ENCODE results near the gene KCNQ1.

The KCNQ1 gene

GRCh38 chr11:2818503-2818902 is 373.7 kb downstream of the KCNQ1 start:
- no peak for DNase-seq

GRCh38 chr11:2819316-2819715 is 374.5 kb downstream of the KCNQ1 start:
- no peak for DNase-seq

DNA sequence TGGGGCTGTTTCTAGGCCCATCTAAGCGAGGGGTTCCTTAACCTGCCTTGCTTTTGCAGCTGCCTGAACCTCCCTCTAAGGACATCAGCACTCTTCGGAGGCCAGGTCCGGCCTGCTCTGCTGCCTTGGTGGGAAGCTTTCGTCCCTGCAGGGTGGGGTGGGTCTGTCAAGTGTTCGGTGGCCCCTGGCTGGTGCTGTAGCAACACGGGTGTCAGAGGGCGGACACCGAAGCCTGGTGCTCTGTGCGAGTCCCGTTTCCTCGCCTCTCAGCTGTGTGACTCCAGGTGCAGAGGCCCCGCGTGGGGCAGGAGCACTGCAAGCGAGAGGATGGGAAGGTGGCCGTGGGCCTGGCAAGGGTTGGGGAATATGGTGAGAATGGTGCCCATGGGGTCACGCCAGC is 376.2 kb downstream of the KCNQ1 start:
- no peak for DNase-seq

GRCh38 chr11:2821891-2822290 is 377.1 kb downstream of the KCNQ1 start:
- no peak for DNase-seq

GRCh38 chr11:2824851-2825250 is 380.0 kb downstream of the KCNQ1 start:
- no peak for DNase-seq

- DNase-seq: no peak
Measured at GRCh38 chr11:2825261-2825888, 380.6 kb downstream of the KCNQ1 start.

- DNase-seq: no peak
Measured at GRCh38 chr11:2825889-2826678, 381.3 kb downstream of the KCNQ1 start.

DNA sequence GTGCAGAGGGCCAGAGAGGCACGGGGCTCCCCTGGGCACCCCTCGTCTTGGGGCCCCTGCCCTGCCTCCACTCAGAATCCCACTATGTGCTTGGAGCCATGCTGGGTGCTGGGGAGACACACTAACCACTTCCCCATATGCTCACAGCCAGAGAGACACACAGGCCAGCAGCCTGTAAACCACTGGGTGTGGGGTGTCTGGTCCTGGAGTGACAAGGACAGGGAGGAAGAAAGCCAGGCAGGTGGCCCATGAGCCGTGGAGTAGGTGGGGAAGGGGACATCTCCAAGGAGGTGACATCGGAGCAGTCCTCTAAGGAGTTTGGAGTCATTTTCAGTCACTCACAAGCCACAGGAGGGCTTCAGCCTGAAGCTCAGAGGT is 381.9 kb downstream of the KCNQ1 start:
- DNase-seq: no peak

DNA sequence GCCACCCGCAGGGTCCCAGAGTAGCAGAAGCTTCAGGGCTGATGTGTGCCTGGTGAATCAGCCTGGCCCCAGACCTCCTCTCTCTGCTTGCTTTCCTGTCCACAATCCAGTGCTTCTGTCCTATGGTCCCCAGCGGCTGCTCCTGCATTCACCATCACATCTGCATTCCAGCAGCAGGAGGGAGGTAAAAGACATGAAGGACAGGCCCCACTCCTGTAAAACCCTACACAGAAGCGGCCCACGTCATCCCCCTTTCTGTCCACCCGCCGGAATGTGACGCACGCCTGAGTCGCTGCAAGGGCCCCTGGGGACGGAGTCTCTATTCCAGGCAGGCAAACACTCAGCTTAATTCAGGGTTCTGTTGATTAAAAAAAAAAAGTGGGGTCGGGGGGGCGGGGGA is 382.4 kb downstream of the KCNQ1 start:
- DNase-seq: no peak

GRCh38 chr11:2827792-2828191 is 383.0 kb downstream of the KCNQ1 start:
- no peak for DNase-seq

DNA sequence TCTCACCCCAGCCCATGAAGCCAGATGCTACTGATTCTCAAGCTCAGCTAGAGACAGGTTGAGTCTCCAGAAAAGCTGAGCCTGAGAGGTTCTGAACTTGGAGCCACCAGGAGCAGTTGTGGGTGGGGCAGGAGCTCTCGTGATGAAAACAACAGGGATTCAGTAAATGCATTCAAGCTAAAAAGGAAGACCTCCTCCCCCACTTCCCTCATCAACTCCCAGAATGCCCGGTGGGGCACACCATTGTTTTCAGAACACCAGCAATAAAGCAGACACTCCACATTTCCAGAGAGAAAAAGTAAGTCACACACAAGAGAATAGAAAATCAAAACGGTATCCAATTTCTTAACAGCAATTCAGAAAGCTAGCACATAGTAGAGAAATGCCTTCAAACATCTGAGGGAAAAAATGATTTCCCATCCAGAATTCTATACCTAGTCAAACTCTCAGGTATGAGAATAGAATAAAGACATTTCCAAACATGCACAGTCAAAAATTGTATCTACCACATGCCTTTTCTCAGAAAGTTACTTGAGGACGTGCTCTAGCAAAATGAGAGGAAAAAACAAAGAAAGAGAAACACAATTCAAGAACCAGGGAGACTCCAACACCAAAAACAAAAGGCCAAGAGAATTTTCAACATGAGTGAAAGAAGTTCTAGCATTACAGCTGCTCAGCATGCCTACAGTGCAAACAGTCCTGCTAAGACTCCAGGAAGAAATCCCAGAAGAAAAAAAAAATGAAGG is 383.9 kb downstream of the KCNQ1 start:
- no peak for DNase-seq

DNA sequence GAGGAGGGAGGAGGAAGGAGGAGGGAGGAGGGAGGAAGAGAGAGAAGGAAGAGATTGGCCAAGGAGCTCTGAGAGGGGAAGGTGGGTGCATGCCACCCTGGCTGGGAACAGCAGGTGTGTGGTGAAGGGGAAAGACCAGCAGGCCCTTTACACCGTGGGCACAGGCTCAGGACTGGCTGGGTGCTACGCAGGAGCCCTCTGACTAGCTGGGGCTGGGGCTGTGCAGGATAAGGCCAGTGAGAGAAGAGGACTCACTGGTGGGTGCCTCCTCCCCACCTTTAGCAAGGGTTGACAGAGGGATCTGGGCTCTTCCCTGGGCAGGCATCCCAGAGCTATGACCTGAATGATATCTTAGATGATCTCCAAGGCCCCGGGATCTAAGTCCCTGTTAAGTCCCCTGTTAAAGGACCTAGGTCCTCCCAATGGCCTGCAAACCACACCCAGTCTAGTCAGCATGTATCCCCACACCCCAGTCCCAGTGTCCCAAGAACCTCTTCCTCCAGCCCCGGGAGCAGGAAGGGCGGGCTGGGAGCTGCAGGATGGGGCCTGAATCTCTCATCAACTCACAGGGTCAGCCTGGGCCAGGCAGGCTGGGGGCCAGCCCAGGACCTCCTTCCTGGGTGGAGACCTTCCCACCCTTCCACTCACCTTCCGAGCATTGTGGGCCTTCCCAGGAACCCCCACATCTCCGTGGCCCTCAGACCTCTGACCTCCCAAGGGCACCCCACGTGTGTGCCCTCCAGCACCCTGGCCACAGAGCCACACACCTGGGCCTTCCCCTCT is 385.4 kb downstream of the KCNQ1 start:
- no peak for DNase-seq

DNA sequence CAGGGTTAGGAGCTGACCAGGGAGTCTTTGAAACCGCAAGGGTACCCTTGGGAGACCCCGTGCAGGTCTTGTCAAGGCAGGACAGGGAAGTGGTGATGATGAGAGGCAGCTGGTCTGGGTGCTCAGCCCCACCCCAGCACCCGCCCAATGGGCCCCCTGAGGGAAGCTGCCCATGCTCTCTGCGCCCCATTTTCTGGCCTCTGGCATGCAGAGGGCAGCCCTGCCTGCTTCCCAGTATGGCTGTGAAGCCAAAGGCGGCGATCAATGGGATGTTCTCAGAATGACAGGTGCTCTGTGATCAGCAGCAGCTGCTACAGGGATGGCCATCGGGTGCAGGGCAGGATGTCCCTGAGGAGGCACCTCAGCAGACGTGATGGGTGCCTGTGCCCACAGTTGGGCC is 386.1 kb downstream of the KCNQ1 start:
- no peak for DNase-seq

GRCh38 chr11:2831781-2832532 is 387.1 kb downstream of the KCNQ1 start:
- DNase-seq: no peak

DNA sequence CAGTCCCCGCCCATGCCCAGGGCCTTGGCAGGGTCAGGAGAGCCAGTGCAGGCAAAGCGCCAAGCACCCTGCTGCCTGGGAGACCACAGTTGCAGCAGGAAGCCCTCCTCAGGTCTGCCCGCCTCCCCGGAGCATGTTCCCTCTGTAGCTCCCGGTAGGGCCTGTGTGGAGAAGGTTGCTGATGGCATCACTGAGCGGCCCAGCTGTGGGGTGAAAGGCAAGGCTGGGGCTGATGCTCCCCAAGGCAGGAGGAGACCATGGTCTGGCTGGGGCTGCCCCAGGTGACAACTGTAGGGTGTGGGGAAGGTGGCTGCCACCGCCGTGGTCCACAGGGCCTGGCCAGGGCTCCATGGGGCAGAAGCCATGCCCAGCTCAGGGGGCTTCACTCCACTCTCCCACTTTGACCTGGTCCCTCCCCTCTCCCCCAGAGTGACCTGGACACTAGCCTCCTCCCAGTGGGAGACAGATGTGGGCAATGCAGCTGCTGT is 387.8 kb downstream of the KCNQ1 start:
- DNase-seq: no peak

- no peak for DNase-seq
Measured at GRCh38 chr11:2833051-2833715, 388.4 kb downstream of the KCNQ1 start.

- no peak for DNase-seq
Measured at GRCh38 chr11:2833716-2834502, 389.1 kb downstream of the KCNQ1 start.

DNA sequence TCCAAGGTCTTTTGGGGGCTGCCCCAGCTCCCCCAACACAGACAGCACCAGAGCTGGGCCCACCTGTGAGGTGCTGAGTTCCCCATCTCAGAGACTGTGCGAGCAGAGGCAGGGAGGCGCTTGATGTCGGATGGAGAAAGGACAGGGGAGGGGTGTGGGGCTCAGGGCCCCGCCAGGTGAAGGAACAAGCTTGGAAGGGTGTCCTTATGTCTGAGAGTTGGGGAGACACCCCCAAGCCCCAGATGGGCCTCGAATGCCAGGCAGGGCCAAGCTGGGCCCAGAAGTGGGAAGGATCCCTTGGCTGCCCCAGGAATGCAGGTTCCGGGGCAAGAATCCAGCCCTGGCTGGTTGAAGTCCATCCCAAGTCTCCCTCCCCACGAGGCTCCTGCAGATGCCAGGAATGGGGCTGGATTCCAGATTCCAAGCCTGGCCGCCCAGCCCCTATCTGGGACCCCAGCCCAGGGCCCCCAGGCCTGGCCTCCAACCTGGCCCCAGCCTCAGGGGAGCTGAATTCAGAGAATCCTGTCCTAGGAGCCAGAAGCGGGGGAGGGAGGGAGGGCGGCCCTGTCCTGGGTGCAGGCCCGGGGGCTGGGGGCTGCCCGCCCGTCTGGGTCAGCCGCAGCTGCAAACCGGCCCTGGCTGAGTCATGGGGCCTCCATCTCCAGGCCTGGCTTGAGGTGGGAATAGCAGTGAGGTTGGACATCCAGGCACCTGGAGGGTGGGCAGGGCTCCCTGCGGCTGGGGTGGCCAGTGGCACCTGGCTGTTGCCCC is 389.9 kb downstream of the KCNQ1 start:
- DNase-seq: no peak

DNA sequence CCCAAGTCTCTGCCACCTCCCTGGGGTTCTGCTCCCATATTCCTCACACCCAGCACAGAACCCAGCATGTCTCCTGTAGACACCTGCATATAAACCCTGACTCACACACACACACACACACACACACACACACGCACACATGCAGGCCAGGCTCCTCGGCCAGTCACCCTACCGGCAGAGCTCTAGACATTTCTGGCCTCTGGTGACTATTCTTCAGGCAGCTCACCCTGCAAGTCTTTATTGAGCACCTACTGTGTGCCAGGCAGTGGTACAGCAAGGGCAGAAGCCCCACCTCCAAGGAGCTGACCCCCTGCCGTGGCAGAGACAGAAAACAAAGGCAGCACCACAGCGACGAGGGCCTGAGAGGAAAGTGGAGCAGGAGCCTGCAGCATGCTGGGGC is 390.5 kb downstream of the KCNQ1 start:
- DNase-seq: no peak

GRCh38 chr11:2835751-2836150 is 390.9 kb downstream of the KCNQ1 start:
- no peak for DNase-seq

Measured in activated effector memory CD4-positive, alpha-beta T cell treated with Interleukin-2 at 50 U/mL for 16 hours (primary cell).